HepG2 (cell line): Measurements from ENCODE around the gene ATP6V1F. TPM values are rescaled to one million over a fixed set of nuclear protein-coding genes. Genes with fewer than 3 reads are reported as not detected.
A peak's percentile ranks its signal among the peaks of the same experiment; 100 is the strongest.

ENCODE experiments used
- ATAC-seq: fragments of 200-7000 bp; cut with Tn5 transposase; 3 replicates; pipeline ENCODE4 v1.9.1; 2020; ENCODE audit warnings: mild to moderate bottlenecking, moderate library complexity
- BruUV-seq: library from RNA; stranded (reverse); fragments of 400-500 nt; replicated peaks from 2 replicates; lab custom pipeline; 2021; lab: Mats Ljungman, UMichigan
- CTCF ChIA-PET: fragments of 300-600 bp; formaldehyde crosslinking; extraction: SDS; loops from one replicate; lab custom pipeline; 2021; ENCODE audit warnings: low total read pairs, inconsistent platforms, low intra/inter-chr PET ratio; lab: Yijun Ruan, JAX
- POLR2A ChIA-PET: fragments of 350-600 bp; sonication (Branson Sonifier 250); formaldehyde crosslinking; loops from one replicate; lab custom pipeline; 2020; ENCODE audit warnings: antibody characterized with exemption, inconsistent platforms; lab: Yijun Ruan, JAX
- DNase-seq: peaks from one replicate; pipeline ENCODE4 v3.0.0-alpha.2; 2015; ENCODE audit warnings: low spot score
- FAIRE-seq: peaks from 3 replicates; lab custom pipeline; 2011; peaks lifted over from hg19 to GRCh38; lab: Jason Lieb, UNC
- H2AFZ ChIP-seq: one replicate; pipeline ENCODE4 v1.6.1; 2011; ENCODE audit warnings: low read length, inconsistent platforms
- H3K27ac ChIP-seq: fragments of 300-600 bp; 3 replicates; pipeline ENCODE4 v1.8.0; 2011; ENCODE audit warnings: mixed run types, mild to moderate bottlenecking, mixed read lengths, low read length, inconsistent platforms; ENCODE audit not compliant: insufficient read depth; ENCODE audit errors: extremely low read length
- H3K27me3 ChIP-seq, 2 experiments: fragments of 200-600 bp in 1 of 2; 2 replicates in 1 of 2; 3 replicates in 1 of 2; pipeline versions ENCODE4 v1.6.0 to v1.8.0; 2011; ENCODE audit warnings: low read length in 2 of 2, mild to moderate bottlenecking in 2 of 2, moderate library complexity in 2 of 2, inconsistent platforms in 1 of 2; ENCODE audit not compliant: insufficient read depth in 2 of 2, control insufficient read depth in 1 of 2
- H3K36me3 ChIP-seq, 2 experiments: fragments of 200-600 bp in 1 of 2; replicated peaks in 1 of 2; 2 replicates in 1 of 2; 3 replicates in 1 of 2; pipeline versions ENCODE4 v1.5.1 to v1.8.0; 2011; ENCODE audit warnings: low read length in 2 of 2, inconsistent platforms in 1 of 2; ENCODE audit not compliant: insufficient read depth in 2 of 2, control insufficient read depth in 1 of 2
- H3K4me1 ChIP-seq: 2 replicates; pipeline ENCODE4 v1.5.1; 2012; ENCODE audit warnings: low read length, inconsistent platforms; ENCODE audit not compliant: insufficient read depth
- H3K4me2 ChIP-seq: 2 replicates; pipeline ENCODE4 v1.6.0; 2011; ENCODE audit warnings: low read depth, low read length, inconsistent platforms
- H3K4me3 ChIP-seq, 3 experiments: fragments of 200-600 bp in 1 of 3; sonication (generic), shearing (Covaris generic) in 1 of 3; replicated peaks in 1 of 3; 2 replicates each; pipeline ENCODE4 v1.5.1; 2011 to 2016; ENCODE audit warnings: low read length in 3 of 3, inconsistent platforms in 2 of 3, low read depth in 2 of 3, mild to moderate bottlenecking in 2 of 3, control low read depth in 1 of 3, mixed read lengths in 1 of 3; ENCODE audit not compliant: insufficient read depth in 1 of 3
- H3K79me2 ChIP-seq: one replicate; pipeline ENCODE4 v1.6.1; 2011; ENCODE audit warnings: low read length, inconsistent platforms; ENCODE audit not compliant: insufficient read depth
- H3K9ac ChIP-seq: 2 replicates; pipeline ENCODE4 v1.6.0; 2011; ENCODE audit warnings: mild to moderate bottlenecking, low read depth, low read length, inconsistent platforms; ENCODE audit not compliant: insufficient read depth
- H3K9me3 ChIP-seq: 2 replicates; pipeline ENCODE4 v1.5.1; 2012; ENCODE audit warnings: mild to moderate bottlenecking, low read length
- H4K20me1 ChIP-seq: 2 replicates; pipeline ENCODE4 v1.6.0; 2011; ENCODE audit warnings: inconsistent platforms, mild to moderate bottlenecking, low read length, moderate library complexity; ENCODE audit not compliant: insufficient read depth
- ATF1 ChIP-seq: IDR thresholded peaks from 2 replicates; pipeline ENCODE4 v1.6.1; 2016; ENCODE audit warnings: mild to moderate bottlenecking, control low read depth
- KLF11 ChIP-seq: IDR thresholded peaks from 2 replicates; pipeline ENCODE4 v1.6.1; 2016; ENCODE audit warnings: missing compliant biosample characterization
- RAD51 ChIP-seq: fragments of 450-650 bp; IDR thresholded peaks from 2 replicates; pipeline ENCODE4 v1.6.1; 2016; ENCODE audit warnings: borderline replicate concordance
- RBAK ChIP-seq: sonication (generic); formaldehyde crosslinking; IDR thresholded peaks from 2 replicates; pipeline ENCODE4 v1.5.1; 2020; ENCODE audit warnings: mild to moderate bottlenecking, missing genetic modification reagents
- RBM39 ChIP-seq: fragments of 200-400 bp; formaldehyde crosslinking; IDR thresholded peaks from one replicate; pipeline ENCODE4 v1.6.1; 2018; ENCODE audit warnings: antibody characterized with exemption, mild to moderate bottlenecking, low read depth, low read length; ENCODE audit not compliant: poor library complexity, severe bottlenecking
- TCF7 ChIP-seq: sonication (generic); IDR thresholded peaks from 2 replicates; pipeline ENCODE4 v1.6.1; 2016; ENCODE audit warnings: antibody characterized with exemption, low read depth
- TCF7L2 ChIP-seq: IDR thresholded peaks from 2 replicates; pipeline ENCODE4 v1.6.1; 2011; ENCODE audit warnings: mild to moderate bottlenecking, low read depth, low read length, moderate library complexity
- ZFP82 ChIP-seq: sonication (generic); formaldehyde crosslinking; IDR thresholded peaks from 2 replicates; pipeline ENCODE4 v1.5.1; 2020; ENCODE audit warnings: mild to moderate bottlenecking, missing genetic modification reagents, borderline replicate concordance
- ZNF263 ChIP-seq: sonication (generic); formaldehyde crosslinking; IDR thresholded peaks from 2 replicates; pipeline ENCODE4 v1.4.0; 2020; ENCODE audit warnings: missing genetic modification reagents
- ZNF333 ChIP-seq: sonication (generic); formaldehyde crosslinking; IDR thresholded peaks from 2 replicates; pipeline ENCODE4 v1.4.0; 2020; ENCODE audit warnings: mild to moderate bottlenecking, missing genetic modification reagents, borderline replicate concordance
- ZNF816 ChIP-seq: sonication (generic); formaldehyde crosslinking; IDR thresholded peaks from 2 replicates; pipeline ENCODE4 v1.8.0; 2022; ENCODE audit warnings: missing genetic modification reagents, mild to moderate bottlenecking, borderline replicate concordance
- WGBS: methylation state at CpG from one replicate; pipeline ENCODE4 v1.1.6; 2017; ENCODE audit warnings: low lambda C conversion rate; 5-methylcytosine and 5-hydroxymethylcytosine counted together
- in situ Hi-C: cut with HindIII; loops from 2 replicates; pipeline ENCODE4 v1.10.0; 2017; ENCODE audit warnings: low pct_unique_long_range_greater_than_20kb; ENCODE audit not compliant: extremely low pct_ligation_motif_present
- intact Hi-C: fragments of 100-400 bp; cut with micrococcal nuclease; formaldehyde crosslinking; loops from one replicate; pipeline ENCODE4 v1.10.0; 2022; ENCODE audit not compliant: unreplicated experiment
- polyA plus RNA-seq, 8 experiments: library from polyadenylated mRNA; depleted of rRNA in 3 of 8; stranded (reverse) in 7 of 8; unstranded in 1 of 8; fragments of >200 nt; fragmentation: Illumina TruSeq in 4 of 8; extraction: Trizol in 4 of 8; gene quantifications; 2 replicates each; pipeline versions ENCODE4 v1.2.1 to v1.2.3, GENCODE V29; 2011 to 2016; ENCODE audit warnings: low read depth in 4 of 8, missing spikeins in 1 of 8, mixed read lengths in 1 of 8; ENCODE audit not compliant: insufficient read depth in 1 of 8
- total RNA-seq, 5 experiments: library from RNA; depleted of rRNA; stranded (reverse); fragments of >200 nt; fragmentation: Illumina TruSeq; extraction: Trizol; gene quantifications; 2 replicates each; pipeline ENCODE4 v1.2.3, GENCODE V29; 2016; ENCODE audit warnings: low read depth in 1 of 5
- TF ChIP-seq, protein P1 (sequence below): sonication (generic); formaldehyde crosslinking; IDR thresholded peaks from 2 replicates; pipeline ENCODE4 v1.9.0; 2021; ENCODE audit warnings: missing genetic modification reagents, borderline replicate concordance
- TF ChIP-seq, protein P2 (sequence below): sonication (generic); formaldehyde crosslinking; IDR thresholded peaks from 2 replicates; pipeline ENCODE4 v1.4.0; 2020; ENCODE audit warnings: low read depth, mild to moderate bottlenecking, missing genetic modification reagents

ATP6V1F gene
- total and polyA plus RNA-seq, 2 of the 13 experiments (the other 11 are each of a cell fraction or from before 2014, with no cell fraction given): 87.2 to 132 TPM

DNA sequence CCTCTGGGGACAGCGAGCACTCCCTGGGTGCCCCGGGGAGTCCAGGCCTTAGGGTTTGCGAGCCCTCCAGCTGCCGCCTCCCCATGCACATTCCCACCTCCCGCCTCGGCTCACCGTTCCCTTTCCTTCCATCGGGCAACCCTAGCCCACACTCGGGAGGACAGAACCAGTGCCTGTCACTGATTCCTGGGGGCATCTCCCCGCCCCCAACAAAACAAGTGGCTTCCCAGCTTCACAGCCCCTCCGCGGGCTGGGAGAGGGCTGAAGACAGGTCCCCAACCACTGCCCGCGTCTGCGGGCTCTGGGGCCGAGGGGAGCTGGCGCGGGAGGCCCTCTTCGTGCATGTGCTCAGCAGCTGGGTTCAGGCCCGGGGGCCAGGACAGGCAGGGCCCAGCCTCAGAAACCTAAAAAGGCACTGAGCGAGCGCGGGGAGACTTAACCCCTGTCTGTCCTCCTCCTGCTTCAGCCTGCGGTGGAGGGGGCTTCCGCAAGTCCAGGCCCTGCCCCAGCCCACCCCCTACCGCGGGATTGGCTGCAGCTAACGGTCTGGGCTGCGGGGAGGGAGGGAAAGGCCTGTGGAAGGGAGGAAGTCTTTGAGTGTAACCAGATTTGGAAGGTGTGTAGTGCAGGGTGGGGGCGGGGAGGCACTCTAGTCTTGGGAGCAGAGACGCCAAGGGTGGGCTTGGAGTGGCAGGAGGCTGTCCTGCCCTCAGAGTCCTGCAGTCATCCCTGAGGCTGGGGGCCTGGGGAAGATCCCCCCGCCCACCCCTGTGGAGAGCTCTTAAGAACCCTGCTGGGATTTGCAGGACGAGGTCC, 31.3 kb upstream of the ATP6V1F start:
- no peak for FAIRE-seq
- Histone ChIP-seq H3K27ac (no peak overlapping the region), H3K4me2 (no peak overlapping the region), H3K4me3 (no peak overlapping the region), H3K36me3 (no peaks in the 10 kb centered on the region), H3K9me3 (no peaks in the 10 kb centered on the region), H3K9ac (no peak overlapping the region)
- BruUV-seq: no TSS peak
- 55% methylated on average over 11 of the region's 33 CpGs for WGBS
- ATAC-seq: no peak
- TF ChIP-seq RBM39: peak; percentile 27
- no peak for TF ChIP-seq ATF1 (CRISPR knock-in tag)
- TF ChIP-seq, all 625 proteins: peak for 1
- ChIA-PET POLR2A (no interaction called here), CTCF (no interaction called here)
- Histone ChIP-seq H3K27me3 (peaks cover 3 to 30% of the 10 kb centered on the region in 2 experiments; a peak in 4 of 5 replicates), H2AFZ (no peak overlapping the region), H3K79me2 (no peaks in the 10 kb centered on the region), H3K4me1 (peaks cover 42% of the 10 kb centered on the region), H4K20me1 (no peaks in the 10 kb centered on the region)
- no peak for DNase-seq
- in situ Hi-C loops: no loop called here
- intact Hi-C loops: no loop called here

DNA sequence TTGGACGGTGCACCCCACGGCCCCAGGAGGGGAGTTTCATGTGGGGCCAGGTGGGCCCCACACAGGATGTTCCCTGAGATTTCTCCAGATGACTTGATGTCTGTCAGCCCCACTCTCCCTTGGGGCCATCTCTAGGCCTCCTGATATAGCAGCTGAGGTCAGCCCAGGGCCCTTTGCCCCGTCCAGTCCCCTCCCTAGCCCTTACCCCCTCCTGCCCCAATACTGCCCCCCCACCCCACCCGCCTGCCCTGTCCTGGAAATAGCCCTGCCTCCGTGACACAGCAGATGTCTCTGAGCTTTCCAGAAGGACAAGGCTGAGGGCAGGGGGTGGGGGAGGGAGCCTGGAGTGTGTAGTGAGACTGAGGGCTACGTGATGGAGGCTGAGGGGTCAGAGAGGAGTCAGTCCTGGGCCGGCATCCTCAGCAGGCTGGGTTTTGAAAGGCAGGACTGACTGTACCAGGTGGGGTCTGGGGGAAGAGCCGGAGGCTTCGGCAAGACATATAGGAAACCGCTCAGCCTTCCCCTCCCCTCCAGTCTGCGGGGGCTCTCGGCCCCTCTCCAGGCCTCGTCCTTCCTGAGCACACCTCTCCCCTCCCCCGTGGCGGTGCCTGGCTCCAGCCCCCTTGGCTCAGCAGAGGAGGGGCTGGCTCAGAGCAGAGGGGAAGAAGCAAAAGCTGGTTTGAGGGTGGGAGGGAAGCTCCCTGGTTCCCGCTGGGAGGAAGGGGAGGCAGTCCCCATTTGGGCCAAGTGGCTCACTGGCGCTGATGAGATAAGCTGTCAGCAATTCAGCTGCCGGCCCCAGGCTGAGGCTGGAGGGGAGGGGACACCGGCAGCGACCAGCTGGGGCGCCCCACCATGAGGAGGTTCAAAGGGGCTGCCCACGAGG, 30.4 kb upstream of the ATP6V1F start:
- WGBS: 3% methylated on average over 9 of the region's 22 CpGs
- TF ChIP-seq, protein P1, sequence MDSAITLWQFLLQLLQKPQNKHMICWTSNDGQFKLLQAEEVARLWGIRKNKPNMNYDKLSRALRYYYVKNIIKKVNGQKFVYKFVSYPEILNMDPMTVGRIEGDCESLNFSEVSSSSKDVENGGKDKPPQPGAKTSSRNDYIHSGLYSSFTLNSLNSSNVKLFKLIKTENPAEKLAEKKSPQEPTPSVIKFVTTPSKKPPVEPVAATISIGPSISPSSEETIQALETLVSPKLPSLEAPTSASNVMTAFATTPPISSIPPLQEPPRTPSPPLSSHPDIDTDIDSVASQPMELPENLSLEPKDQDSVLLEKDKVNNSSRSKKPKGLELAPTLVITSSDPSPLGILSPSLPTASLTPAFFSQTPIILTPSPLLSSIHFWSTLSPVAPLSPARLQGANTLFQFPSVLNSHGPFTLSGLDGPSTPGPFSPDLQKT (CRISPR knock-in tag): no peak
- TF ChIP-seq TCF7: no peak
- no peak for TF ChIP-seq ZFP82 (CRISPR knock-in tag)
- TF ChIP-seq, protein P2, sequence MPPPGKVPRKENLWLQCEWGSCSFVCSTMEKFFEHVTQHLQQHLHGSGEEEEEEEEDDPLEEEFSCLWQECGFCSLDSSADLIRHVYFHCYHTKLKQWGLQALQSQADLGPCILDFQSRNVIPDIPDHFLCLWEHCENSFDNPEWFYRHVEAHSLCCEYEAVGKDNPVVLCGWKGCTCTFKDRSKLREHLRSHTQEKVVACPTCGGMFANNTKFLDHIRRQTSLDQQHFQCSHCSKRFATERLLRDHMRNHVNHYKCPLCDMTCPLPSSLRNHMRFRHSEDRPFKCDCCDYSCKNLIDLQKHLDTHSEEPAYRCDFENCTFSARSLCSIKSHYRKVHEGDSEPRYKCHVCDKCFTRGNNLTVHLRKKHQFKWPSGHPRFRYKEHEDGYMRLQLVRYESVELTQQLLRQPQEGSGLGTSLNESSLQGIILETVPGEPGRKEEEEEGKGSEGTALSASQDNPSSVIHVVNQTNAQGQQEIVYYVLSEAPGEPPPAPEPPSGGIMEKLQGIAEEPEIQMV: no peak
- TF ChIP-seq RBAK (CRISPR knock-in tag): no peak
- no peak for TF ChIP-seq ZNF333 (CRISPR knock-in tag)
- TF ChIP-seq KLF11 (CRISPR knock-in tag): no peak
- no peak for TF ChIP-seq ZNF263 (CRISPR knock-in tag)
- no peak for TF ChIP-seq ZNF816 (CRISPR knock-in tag)
- no peak for TF ChIP-seq RAD51
- no peak for TF ChIP-seq TCF7L2

More for the DNA sequence above, 30.4 kb upstream of the ATP6V1F start:
- DNase-seq: no peak
- in situ Hi-C loops (no loop called here), intact Hi-C loops (no loop called here)
- Histone ChIP-seq H3K79me2 (no peaks in the 10 kb centered on the region), H3K27me3 (peaks cover 3 to 21% of the 10 kb centered on the region in 2 experiments; a peak in 4 of 5 replicates), H3K9ac (no peak overlapping the region), H3K4me3 (peak overlapping the region in 1 of 3 experiments; percentile 37; a peak in 1 of 6 replicates), H4K20me1 (no peaks in the 10 kb centered on the region), H2AFZ (no peak overlapping the region), H3K4me1 (peaks cover 33% of the 10 kb centered on the region), H3K9me3 (no peaks in the 10 kb centered on the region), H3K36me3 (no peaks in the 10 kb centered on the region), H3K4me2 (peak overlapping the region; percentile 60), H3K27ac (no peak overlapping the region)
- ChIA-PET CTCF (no interaction called here), POLR2A (no interaction called here)
- no peak for ATAC-seq
- no peak for FAIRE-seq
- BruUV-seq: no TSS peak
